CD4-positive, alpha-beta T cell treated with Interleukin-15 for 1 hour (primary cell): ENCODE data around the gene HTR7.

Experiments used
- DNase-seq: peaks from one replicate; pipeline ENCODE4 v3.0.0-alpha.2; 2020

HTR7 gene

DNA sequence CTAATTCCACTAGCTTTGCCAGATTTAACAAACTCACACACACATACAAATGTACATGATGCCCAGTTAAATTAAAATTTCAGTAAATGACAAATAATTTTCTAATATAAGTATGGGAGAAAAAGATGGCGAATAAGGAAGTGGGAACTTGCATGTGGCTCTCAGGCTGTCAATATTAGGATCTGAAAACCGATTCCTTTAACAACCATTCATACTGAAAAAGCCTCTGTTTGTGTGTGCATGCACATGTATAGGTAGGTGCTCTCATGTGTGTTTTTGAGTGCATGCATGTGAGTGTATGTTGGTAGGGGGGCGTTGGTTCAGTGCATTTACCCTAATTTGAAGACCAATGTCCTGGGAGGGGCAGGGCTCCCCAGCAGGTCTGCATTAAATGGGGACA, 125.3 kb downstream of the HTR7 start:
- no peak for DNase-seq

DNA sequence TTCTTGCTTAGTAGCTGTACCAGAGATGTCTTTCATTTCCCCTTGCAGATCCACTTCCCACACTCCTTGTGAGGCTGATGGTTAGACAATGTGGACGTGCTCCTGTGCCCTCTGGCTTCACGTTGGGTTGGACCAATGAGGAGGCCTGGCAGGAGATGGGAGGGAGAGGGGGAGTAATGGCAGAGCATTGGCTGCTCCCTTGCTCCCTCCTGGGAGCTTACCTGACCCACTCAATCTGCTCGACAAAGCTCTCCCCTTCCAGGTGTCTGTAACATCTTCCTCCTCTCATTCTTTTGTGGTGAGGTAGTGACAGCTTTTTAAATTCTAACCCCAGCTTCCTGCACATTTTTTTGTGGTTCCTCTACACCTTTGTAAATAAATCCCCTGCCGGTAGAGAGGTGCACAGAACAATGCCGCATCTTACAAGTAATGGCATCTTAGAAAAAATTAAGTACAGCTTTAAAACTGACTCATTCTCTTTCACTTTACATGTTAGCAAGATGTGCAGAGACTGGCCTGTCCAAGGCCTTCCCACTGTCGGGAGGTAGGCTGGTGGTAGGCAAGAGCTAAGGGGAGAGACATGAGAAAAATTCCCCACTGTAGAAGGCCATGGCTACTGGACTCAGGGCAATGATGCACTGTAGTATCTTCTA, 134.3 kb downstream of the HTR7 start:
- no peak for DNase-seq

DNA sequence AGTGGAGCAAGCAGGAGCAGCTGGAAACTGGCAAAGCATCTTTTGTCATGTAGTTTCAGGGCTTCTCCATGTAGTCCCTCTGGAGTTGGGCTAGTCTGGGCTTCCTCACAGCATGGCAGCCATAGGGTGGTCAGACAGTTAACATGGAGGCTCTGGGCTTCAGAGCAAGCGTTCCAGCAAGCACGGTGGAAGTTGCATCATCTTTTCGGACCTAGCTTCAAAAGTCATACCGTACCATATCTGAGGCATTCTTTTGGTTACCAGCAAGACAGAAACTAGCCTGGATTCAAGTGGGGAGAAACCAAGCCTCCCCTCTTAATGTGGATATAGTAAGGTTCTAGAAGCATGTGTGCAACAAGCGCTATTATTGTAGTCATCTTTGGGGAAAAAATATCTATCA, 135.0 kb downstream of the HTR7 start:
- DNase-seq: no peak

DNA sequence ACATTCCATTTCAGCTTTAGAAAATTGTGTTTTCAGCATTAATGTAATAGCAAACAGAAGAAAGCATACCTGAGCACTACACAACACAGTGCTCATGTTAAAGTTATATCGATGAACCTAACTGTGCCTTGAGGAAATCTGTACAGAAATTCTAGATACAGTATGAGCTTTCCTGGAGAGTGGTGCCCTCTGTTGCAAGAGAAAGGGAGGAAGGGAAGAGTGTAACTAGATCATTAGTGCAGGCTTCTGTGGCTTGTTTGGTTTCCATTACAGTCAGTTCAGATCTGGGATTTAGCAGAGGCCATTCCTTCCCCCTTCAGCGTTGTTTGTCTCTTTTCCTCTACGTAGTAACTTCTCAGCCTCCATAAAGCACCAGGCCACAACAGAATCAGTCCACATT, 139.7 kb downstream of the HTR7 start:
- no peak for DNase-seq

DNA sequence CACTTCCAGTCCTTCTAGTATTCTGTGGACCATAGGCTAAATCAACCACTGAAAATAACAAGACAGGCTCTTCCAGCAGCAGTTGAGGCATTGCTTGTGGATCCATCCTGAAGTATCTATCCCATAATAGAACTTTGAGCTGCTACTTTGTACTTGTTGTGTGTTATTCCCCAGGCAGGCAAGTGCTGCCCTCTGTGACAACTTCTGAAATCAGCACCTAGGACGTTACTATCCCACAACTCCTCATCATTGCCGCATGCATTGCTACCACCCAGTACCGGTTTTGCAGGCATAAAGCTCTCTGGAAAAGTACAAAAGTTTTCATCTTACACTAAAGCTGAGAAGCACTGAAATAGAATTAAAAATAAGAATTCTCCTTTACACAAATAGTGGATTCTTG, 145.3 kb downstream of the HTR7 start:
- no peak for DNase-seq

DNA sequence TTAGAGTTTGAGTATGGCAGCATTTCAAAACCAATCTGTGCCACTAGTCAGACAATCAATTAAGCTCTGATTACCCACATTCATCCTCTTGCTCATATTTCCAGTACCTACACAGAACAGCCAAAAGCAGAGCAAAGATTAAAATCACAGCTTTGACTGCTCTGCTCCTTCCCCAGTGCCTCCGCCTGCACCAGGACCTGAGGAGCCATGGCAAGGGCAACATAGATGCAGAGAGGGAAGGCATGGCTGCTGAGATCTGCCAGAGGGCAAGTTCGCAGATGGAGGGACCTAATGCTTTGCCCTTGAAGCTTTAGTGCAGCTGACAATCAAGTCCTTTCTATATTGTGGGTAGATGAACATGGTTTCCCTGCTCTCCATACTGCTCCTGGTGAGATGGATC, 148.1 kb downstream of the HTR7 start:
- no peak for DNase-seq

DNA sequence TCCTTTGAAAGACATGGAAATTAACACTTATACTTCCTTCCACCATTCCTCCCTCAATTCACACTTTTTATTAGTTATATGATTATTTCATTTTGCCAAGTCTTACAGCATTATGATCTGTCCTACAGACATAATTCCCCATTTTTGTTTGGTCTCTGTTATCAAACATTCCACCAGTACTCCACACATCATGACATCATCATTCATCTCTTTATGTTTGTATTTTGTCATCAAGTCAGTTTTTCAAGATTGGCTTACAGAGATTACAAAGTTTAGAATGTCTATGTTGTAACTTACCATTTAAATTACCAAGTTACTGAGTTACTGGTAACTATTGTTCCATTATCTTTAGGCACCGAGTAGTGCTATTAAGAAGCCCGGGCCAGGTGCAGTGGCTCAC, 150.2 kb downstream of the HTR7 start:
- DNase-seq: no peak

DNA sequence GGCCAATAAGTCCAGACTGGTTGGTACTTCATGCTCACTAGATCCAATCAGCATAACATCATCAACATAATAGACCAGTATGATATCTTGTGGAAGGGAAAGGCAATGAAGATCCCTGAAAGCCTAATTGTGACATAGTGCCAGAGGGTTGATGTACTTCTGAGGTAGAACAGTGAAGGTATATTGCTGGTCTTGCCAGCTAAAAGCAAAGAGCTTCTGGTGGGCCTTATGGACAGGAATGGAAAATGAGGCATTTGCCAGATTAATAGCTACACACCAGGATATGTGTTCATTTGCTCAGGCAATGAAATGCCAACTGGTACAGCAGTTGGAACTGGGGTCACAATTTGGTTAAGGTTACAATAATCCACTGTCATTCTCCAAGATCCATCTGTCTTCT, 156.4 kb downstream of the HTR7 start:
- no peak for DNase-seq

DNA sequence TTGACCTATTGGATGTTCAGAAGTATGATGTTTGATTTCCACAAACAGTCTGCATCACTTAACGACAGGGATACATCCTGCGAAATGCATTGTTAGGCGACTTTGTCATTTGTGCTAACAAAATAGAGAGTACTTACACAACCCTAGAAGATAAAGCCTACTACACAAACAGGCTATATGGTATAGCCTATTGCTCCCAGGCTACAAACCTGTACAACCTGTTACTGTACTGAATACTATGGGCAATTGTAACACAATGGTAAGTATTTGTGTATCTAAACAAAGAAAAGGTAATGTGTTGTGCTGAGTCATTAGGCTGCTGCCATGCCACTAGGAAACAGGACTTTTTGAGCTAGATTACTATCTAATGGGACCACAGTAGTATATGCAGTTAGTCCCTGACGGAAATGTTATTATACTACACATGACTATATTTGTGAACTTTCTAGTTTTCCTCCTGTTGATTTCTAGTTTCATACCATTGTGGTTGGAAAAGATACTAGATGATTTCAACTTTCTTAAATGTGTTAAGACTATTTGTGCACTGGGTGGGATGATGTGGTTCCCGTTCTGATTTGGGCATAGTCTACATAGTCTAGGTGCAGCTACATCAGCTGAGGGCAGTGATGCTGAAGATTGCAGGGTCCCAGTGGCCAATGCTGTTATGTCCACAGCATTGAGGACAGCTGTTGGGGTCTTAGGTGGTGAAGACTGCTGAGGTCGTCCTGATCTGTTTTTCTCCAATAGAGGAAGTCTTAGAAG, 161.7 kb downstream of the HTR7 start:
- no peak for DNase-seq
